ENCODE results near the gene LRRC3. TPM values are rescaled to one million over a fixed set of nuclear protein-coding genes. Genes with fewer than 3 reads are reported as not detected.

The LRRC3 gene
- total and polyA plus RNA-seq, 2 experiments from 2014 or later = 4.1 to 9.5 TPM

GRCh38 chr21:44432841-44433790, 22.2 kb upstream of the LRRC3 start:
- Histone ChIP-seq H3K9me3 (ENCODE audit: low read depth) (no peaks in the 10 kb centered on the region), H3K4me3 (no peak overlapping the region), H3K27ac (no peak overlapping the region), H3K27me3 (no peaks in the 10 kb centered on the region), H3K36me3 (no peaks in the 10 kb centered on the region), H3K4me1 (ENCODE audit: low read depth) (no peaks in the 10 kb centered on the region)
- no peak for TF ChIP-seq CTCF (IDR thresholded peaks at IDR 0.05; ENCODE audit: low read depth, low read length)
- no peak for DNase-seq (ENCODE audit: low read depth in 1 of 2, low spot score in 1 of 2)

- DNase-seq (ENCODE audit: low read depth in 1 of 2, low spot score in 1 of 2) = no peak
- no peaks in the 10 kb centered on the region for H3K4me1 ChIP-seq (ENCODE audit: low read depth)
- H3K27ac ChIP-seq = no peak overlapping the region
- no peaks in the 10 kb centered on the region for H3K27me3 ChIP-seq
- H3K9me3 ChIP-seq (ENCODE audit: low read depth) = no peaks in the 10 kb centered on the region
- no peak for TF ChIP-seq CTCF (IDR thresholded peaks at IDR 0.05; ENCODE audit: low read depth, low read length)
- no peak overlapping the region for H3K4me3 ChIP-seq
- no peaks in the 10 kb centered on the region for H3K36me3 ChIP-seq
Observed at GRCh38 chr21:44433791-44434567, 21.3 kb upstream of the LRRC3 start.

- no peak for TF ChIP-seq CTCF (IDR thresholded peaks at IDR 0.05; ENCODE audit: low read depth, low read length)
- no peaks in the 10 kb centered on the region for H3K27me3 ChIP-seq
- no peaks in the 10 kb centered on the region for H3K4me1 ChIP-seq (ENCODE audit: low read depth)
- H3K4me3 ChIP-seq = no peak overlapping the region
- no peaks in the 10 kb centered on the region for H3K9me3 ChIP-seq (ENCODE audit: low read depth)
- no peak overlapping the region for H3K27ac ChIP-seq
- DNase-seq (ENCODE audit: low read depth in 1 of 2, low spot score in 1 of 2) = no peak
- H3K36me3 ChIP-seq = no peaks in the 10 kb centered on the region
Observed at GRCh38 chr21:44434568-44434925, 20.8 kb upstream of the LRRC3 start.

GRCh38 chr21:44434936-44435635, 20.2 kb upstream of the LRRC3 start:
- H3K9me3 ChIP-seq (ENCODE audit: low read depth) = no peaks in the 10 kb centered on the region
- H3K4me3 ChIP-seq = no peak overlapping the region
- no peak overlapping the region for H3K27ac ChIP-seq
- TF ChIP-seq CTCF (IDR thresholded peaks at IDR 0.05; ENCODE audit: low read depth, low read length) = no peak
- no peak for DNase-seq (ENCODE audit: low read depth in 1 of 2, low spot score in 1 of 2)
- H3K27me3 ChIP-seq = no peaks in the 10 kb centered on the region
- H3K4me1 ChIP-seq (ENCODE audit: low read depth) = no peaks in the 10 kb centered on the region
- no peaks in the 10 kb centered on the region for H3K36me3 ChIP-seq

GRCh38 chr21:44436111-44436611, 19.1 kb upstream of the LRRC3 start:
- no peak for DNase-seq (ENCODE audit: low read depth in 1 of 2, low spot score in 1 of 2)
- Histone ChIP-seq H3K4me3 (no peak overlapping the region), H3K36me3 (no peaks in the 10 kb centered on the region), H3K9me3 (ENCODE audit: low read depth) (no peaks in the 10 kb centered on the region), H3K27ac (no peak overlapping the region), H3K4me1 (ENCODE audit: low read depth) (no peaks in the 10 kb centered on the region), H3K27me3 (no peaks in the 10 kb centered on the region)
- no peak for TF ChIP-seq CTCF (IDR thresholded peaks at IDR 0.05; ENCODE audit: low read depth, low read length)

Measured in cardiac muscle cell (in vitro differentiated cells and primary cell).